Globus pallidus (tissue), 1 donor: Measurements from ENCODE around the gene GCA.

Experiments used
- DNase-seq: peaks from one replicate; pipeline ENCODE4 v3.0.0-alpha.2; 2015; ENCODE audit warnings: low spot score

GCA gene

GRCh38 chr2:162328424-162329157 lies 15.3 kb upstream of the GCA start:
- no peak for DNase-seq

DNA sequence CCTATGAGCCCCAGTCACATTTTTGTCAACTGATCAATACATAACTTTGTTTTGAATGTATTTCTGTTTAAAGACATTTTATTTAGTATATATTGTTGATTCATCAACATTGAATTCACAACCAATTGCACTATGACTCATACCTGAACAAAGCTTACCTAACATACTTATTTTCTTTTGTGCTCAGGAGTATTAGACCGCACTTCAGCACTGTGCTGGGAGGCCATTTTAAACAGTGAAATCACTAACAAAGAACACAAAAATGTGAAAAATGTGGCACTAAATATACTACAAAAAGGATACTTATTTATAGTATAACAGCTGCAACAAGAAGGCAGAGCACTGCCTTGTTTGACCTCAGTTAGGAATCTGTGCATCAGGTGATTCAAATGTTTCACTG lies 13.1 kb upstream of the GCA start:
- DNase-seq, result no peak

DNA sequence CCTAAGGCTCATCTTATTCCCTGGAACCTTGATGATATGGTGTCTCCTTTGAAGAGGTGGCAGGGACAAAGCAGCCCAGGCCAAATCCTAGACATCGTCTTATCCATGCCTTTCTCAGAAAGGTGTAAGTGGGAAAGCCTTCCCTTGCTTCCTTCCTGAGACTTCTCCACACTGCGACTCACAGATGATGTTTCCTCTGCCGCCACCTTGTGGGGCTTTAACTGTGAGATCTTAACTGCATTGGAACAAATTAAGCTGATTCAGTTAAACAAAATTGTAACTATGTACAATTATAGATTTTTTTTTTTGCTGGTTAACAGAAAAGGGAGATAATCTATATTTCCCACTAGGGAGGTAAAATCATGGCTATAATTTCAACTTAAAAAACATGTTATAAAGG lies 10.0 kb upstream of the GCA start:
- peak; percentile 35 for DNase-seq

DNA sequence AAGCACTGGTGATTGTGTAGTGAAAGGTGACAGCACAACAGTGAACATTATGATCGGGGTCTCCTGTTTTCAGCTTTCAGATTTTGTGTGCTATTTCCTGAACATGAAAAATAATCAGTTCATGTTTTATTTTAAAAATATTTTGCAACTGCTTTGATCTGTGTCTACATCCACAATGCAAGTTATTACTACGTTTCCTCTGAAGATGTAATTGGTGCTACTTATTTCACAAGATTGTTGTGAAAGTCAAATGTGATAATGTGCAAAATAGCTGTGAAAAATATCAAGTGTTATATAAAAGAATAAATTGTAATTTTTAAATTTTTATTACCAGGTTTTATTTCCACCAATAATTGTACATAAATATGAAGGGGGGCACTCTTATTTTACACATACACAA lies 6.1 kb upstream of the GCA start:
- no peak for DNase-seq

DNA sequence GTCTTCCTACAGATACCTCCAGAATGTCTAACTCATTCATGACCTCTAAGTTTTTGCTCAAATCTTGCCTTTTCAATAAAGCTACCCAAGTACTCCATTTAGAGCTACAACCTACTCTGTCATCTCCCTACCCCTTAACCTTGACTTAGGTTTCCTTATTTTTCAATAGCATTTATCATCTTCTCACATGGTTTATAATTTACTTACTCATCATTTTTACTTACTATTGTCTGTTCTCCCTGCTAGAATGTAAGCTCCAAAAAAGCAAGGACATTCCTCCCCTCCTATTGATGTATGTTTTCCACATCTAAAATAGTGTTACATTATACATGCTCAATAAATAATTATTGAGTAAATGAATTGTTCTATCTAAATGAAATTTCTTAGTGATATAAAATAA lies 3.1 kb upstream of the GCA start:
- DNase-seq, result no peak

DNA sequence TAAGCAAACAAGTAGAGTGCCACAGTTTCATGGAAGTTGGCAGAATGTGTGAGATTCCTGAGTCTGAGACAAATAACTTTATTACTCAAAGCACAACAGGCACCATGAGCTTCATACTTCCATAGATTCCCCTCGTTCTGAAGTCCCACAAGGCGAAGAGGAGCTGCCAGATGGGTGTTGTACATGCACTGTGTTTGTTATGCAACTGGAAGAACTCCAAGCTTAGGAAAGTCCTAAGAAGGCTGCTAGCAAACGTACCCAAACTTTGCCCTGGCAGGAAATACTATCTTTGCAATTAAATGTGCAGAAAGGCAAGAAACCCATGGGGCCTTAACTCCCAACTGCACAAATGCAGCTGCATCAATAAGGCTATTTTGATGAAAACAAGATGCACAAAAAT lies 1.6 kb upstream of the GCA start:
- no peak for DNase-seq

- no peak for DNase-seq
These were observed 1.1 kb upstream of the GCA start for GRCh38 chr2:162342841-162343240.

GRCh38 chr2:162343492-162343823 lies 474 bp upstream of the GCA start:
- DNase-seq, result no peak

DNA sequence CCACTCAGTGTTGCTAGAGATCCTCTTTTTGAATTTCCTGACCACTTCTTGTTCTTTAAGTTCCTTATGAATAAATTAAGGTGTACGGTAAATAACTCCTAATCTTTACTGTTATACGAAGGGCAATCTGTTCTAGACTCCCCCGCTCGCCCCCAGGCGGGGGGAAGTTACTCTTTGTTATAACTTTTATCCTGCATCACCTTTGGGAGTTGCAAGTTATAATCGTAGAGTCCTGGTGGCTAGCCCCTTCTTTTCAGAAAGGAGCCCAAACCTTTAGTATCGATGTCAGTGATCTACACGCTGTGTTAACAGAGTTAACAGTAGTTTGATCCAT lies 652 bp downstream of the GCA start:
- no peak for DNase-seq

DNA sequence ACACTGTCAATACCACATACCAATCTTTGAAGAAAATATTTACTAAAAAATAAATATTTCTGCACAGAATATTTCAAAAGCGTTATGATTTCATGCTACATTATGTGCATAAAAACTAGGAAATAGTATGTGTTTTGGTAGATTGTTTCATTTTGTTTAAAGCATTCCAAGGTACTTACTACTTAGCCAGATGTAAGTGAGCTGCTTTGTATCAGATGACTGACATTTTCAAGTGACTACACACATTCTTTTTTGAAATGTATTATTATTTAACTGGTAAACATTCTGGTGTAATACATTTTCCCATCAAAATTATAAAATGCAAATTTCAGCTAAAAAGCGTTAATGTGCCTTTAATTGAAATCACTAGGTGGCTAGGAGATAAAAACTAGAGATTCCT lies 21.5 kb downstream of the GCA start:
- no peak for DNase-seq

DNA sequence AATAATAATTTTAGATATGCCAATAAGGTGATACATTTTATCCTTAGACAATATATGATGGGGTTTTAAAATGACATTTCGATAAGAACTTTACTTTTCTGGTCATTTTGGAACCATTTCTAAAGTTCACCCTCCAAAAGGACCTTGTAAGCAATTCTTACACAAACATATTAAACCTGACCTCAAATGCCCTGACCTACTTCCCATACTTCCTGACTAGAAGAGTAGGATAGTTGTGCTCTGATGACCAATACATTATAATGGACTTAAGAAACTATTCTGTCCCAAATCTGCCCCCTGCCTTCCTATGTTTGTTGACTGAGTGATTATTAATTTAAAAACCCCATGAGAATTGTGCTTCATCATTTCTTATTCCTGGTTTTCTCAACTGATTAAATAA lies 24.6 kb downstream of the GCA start:
- no peak for DNase-seq

DNA sequence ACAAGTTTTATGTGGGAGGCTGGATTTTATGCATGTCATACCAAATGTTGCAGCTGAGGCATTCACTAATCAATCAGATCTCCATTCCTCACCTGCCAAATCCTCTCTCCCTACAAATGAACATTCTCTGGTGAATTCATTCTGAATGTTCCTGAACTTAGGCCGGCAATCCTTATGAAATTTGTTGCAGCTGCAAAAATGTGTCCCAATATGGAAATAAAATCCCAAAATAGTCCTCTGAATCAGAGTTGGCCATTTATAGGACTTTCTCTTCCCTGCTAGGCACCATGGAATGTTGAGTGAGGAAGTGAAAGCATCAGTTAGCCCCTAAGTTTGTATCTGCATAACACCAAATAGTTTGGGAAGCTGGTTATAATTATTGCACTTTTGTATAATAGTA lies 25.6 kb downstream of the GCA start:
- no peak for DNase-seq

GRCh38 chr2:162370931-162371330 lies 27.0 kb downstream of the GCA start:
- no peak for DNase-seq

DNA sequence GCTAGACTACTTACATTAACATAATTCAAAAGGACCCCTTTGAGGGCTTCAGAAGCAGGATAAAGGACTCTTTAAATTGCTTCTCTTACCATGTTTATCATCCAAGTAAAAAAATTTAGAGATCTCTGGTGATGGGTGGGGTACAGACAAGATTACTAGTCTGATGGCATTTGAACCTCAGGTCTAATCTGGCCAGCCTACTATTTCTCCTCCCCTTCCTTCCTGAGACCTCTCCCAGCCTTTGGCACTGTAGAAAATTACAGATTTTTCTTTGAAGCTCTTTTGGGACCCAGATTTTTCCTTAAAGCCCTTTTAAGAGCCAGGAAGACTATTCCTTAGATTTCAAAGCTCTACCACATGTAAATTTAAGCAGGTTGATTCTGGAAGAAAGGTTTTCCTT lies 28.9 kb downstream of the GCA start:
- no peak for DNase-seq

GRCh38 chr2:162379719-162380580 lies 36.0 kb downstream of the GCA start:
- DNase-seq, result no peak

DNA sequence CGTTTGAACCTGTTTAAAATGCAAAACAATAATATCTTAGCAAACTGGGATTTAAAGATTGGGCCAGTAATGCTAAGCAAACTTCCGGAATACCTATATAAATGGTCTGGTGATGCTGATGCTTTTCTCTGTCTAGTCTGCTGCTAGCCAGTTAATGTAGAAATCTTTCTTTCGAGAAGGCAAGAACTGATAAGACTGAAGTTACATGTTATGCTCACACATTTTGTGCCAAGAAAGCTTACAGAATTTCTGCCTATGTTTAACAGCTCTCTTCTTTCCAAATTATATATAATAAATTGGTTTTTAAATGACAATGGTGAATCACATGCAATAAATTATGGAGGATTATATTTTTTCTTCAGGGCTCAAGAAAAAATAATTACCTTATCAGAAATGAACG lies 37.9 kb downstream of the GCA start:
- no peak for DNase-seq

DNA sequence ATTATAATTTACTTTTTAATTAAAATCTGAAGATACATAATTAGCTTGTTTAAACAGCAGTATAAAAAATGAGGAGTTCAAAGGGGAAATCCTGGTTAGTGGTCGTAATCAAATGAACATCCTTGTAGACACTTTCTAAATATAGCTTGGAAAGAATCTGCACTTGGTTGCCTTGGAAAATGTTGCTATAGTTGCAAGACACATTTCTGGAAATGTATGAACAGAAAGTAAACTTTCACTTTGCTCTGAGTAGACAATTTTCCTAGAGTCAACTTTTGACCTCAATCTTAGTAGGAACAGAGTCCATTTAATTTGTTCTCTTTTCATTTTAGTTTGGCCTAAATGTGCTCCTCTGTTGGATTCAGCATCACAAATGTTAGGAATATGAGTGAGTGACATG lies 38.3 kb downstream of the GCA start:
- DNase-seq, result no peak

GRCh38 chr2:162385536-162385935 lies 41.6 kb downstream of the GCA start:
- no peak for DNase-seq

DNA sequence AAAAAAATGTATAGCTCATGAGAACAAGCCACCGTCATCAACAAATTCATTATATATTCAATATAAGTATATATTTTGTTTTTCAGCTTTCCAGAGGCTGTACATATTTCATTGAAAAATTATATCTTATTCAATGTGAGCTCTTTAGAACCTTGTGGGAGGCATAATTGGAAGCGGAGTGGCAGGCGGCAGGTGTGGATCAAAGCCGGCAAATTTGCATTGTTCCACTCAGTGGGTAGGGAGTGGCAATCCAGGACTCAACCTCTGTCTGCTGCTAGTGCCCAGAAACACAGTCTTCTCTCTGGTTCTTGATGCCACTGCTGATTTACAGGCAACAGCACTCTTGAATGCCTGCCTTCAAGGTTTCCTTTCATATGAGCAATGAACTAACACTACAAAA lies 46.9 kb downstream of the GCA start:
- no peak for DNase-seq

GRCh38 chr2:162400336-162400735 lies 56.4 kb downstream of the GCA start:
- DNase-seq, result no peak

DNA sequence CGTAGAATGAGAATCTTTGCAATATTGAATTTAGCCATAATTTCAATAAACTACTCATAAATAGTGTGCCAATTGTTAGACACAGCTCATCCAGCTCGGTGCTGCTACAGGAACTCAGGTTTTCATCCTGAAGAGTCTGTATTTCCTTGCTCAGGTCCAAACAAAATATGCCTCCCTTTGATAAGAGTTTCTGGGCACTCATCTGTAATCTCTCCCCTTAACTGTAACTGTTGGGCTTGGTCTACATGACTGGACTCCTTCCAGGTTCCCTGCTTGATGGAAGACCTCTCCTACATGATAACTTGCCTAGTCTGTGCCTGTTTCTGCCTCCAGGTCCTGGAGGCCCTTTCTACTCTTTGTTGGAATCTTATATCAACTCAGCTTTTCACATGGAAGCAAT lies 57.9 kb downstream of the GCA start:
- DNase-seq, result no peak

- DNase-seq, result peak; percentile 6
These were observed 60.0 kb downstream of the GCA start for GRCh38 chr2:162403884-162404283.
